Muscle of leg (tissue), 11 donors: Measurements from ENCODE around the gene MISFA. TPM values are rescaled to one million over a fixed set of nuclear protein-coding genes. Genes with fewer than 3 reads are reported as not detected.
A peak's percentile ranks its signal among the peaks of the same experiment; 100 is the strongest.
"Not testable (repeated sequence)": the region's sequence is repeated elsewhere in the genome, so short reads cannot be mapped to it uniquely, and the experiment has no call there.

Experiments
- DNase-seq: peaks from one replicate; pipeline ENCODE4 v3.0.0; 2013
- H3K27ac ChIP-seq: one replicate; pipeline ENCODE4 v1.5.1; 2013; ENCODE audit warnings: mild to moderate bottlenecking, low read length, control low read depth
- H3K27me3 ChIP-seq: one replicate; pipeline ENCODE4 v1.6.1; 2013; ENCODE audit warnings: low read length; ENCODE audit not compliant: control insufficient read depth, insufficient read depth
- H3K36me3 ChIP-seq: one replicate; pipeline ENCODE4 v1.6.1; 2013; ENCODE audit warnings: low read length; ENCODE audit not compliant: control insufficient read depth, insufficient read depth
- H3K4me1 ChIP-seq: one replicate; pipeline ENCODE4 v1.6.1; 2013; ENCODE audit warnings: low read length; ENCODE audit not compliant: control insufficient read depth, insufficient read depth
- H3K4me3 ChIP-seq: one replicate; pipeline ENCODE4 v1.5.1; 2013; ENCODE audit warnings: low read length, control low read depth
- H3K9me3 ChIP-seq: replicated peaks from 2 replicates; pipeline ENCODE4 v1.6.1; 2013; ENCODE audit warnings: low read depth, low read length; ENCODE audit not compliant: control insufficient read depth
- WGBS: methylation state at CpG from one replicate; pipeline ENCODE4 v1.1.5; 2013; ENCODE audit warnings: missing lambda C conversion rate; ENCODE audit not compliant: insufficient coverage; 5-methylcytosine and 5-hydroxymethylcytosine counted together
- polyA plus RNA-seq, 8 donors: library from polyadenylated mRNA; unstranded; fragments of 120-200 nt; gene quantifications; one replicate each; pipeline versions ENCODE4 v1.2.1 to v1.2.3, GENCODE V29; 2013; ENCODE audit warnings: inconsistent platforms in 1 of 8, low replicate concordance in 1 of 8; ENCODE audit not compliant: insufficient read length in 8 of 8, insufficient read depth in 1 of 8
- total RNA-seq: library from RNA; stranded (reverse); fragments of 120-200 nt; gene quantifications from one replicate; pipeline ENCODE4 v1.2.4, GENCODE V29; 2013

Gene MISFA
- total and polyA plus RNA-seq, 9 donors, result 3.1 to 7.1 (median 4.3) TPM

DNA sequence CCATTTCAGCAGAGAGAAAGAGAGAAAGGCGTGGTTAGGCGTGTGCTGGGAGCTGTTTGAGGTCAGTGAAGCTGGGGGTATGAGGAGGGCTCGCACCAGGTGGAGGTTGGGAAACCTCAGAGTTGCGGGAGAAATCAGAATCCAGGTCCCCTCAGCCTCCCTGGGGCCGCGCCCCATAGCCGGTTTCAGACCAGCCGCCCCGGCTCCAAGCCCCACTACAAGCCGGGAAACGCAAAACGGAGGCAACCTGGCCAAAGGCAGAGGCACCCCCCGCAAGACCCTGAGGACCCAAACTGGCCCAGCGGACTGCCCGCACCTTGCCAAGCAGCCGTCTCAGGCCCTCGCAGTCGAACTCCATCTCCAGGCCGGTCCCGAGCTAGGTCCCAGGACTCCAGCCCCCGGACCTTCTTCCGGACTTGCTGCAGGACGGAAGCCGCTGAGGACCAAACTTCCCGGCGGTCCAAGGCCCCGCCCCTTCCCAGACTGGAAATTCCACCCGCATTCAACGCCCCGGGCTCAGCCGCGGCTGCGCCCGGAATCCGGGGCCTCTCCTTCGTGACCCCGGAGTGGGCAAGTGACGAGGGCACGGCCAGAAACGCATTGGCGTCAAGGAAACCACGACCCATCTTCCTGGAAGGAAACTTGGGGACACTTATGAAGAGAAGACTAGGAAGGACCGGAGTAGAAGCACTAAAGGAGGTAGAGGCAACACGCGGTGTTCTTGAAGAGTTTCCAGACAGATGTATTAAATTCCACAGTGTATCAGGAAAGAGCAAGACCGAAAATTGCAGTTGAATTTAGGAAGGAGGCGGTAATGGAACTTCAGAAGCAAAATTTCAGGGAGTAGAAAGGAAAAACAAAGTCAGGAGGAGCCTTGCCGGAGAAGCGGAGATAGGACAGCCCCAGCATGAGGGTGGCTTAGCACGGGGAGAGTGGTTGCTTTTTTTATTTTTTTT, 11.0 kb upstream of the MISFA start, which contains the start of gene UEVLD:
TSS of gene UEVLD (minus strand) at position 438 of the 956 bp plus-strand sequence. CDS start at position 358, 80 bp downstream.
- no peaks in the 10 kb centered on the region for H3K36me3 ChIP-seq
- H3K9me3 ChIP-seq, result no peaks in the 10 kb centered on the region
- H3K4me1 ChIP-seq, result peaks cover 19% of the 10 kb centered on the region
- H3K27ac ChIP-seq, result peak within 1 kb of the TSS; percentile 87
- H3K4me3 ChIP-seq, result peak within 1 kb of the TSS; percentile 97
- no peaks in the 10 kb centered on the region for H3K27me3 ChIP-seq
- WGBS, result 0% methylated on average over 48 of the region's 50 CpGs
- peak; percentile 96 for DNase-seq

DNA sequence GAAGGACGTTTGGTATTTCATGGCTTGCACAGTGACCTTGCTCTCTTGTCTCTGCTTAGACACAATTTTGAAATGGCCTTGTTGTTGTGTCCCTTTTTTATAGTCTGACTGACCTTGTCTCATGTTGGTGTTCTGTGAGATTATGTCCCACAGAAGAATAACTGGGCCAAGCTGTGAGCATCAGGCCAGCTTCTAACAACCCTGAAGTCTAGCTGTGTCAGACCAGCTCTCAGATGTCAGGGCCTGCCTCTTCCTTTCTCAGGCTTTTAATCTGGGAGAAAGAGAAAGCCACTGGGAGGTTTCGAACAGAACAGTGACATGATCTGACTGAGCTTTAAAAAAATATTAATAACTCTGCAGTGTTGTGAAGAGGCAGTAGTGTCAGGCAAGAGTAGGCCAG, 9.0 kb upstream of the MISFA start:
- Histone ChIP-seq H3K27ac (no peak overlapping the region), H3K4me3 (no peak overlapping the region)
- no peak for DNase-seq

DNA sequence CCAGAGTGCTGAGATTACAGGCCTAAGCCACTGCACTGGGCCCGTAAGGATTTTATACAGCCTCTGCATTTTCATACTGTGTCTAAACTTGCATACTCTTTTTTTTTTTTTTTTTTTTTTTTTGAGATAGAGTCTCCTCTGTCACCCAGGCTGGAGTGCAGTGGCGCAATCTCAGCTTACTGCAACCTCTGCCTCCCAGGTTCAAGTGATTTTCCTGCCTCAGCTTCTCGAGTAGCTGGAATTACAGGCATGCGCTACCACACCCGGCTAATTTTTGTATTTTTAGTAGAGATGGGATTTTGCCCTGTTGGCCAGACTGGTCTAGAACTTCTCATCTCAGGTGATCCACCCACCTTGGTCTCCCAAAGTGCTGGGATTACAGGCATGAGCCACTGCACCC, 5.5 kb upstream of the MISFA start:
- H3K27me3 ChIP-seq, H3K27ac ChIP-seq, DNase-seq, H3K4me3 ChIP-seq, H3K9me3 ChIP-seq: not testable (repeated sequence)
- peaks cover 14% of the 10 kb centered on the region for H3K4me1 ChIP-seq
- WGBS, result no CpG with 5 or more reads among the region's 5 CpGs
- H3K36me3 ChIP-seq, result peaks cover 14% of the 10 kb centered on the region

More for the DNA sequence above, 9.0 kb upstream of the MISFA start:
- Histone ChIP-seq H3K36me3 (peaks cover 6% of the 10 kb centered on the region), H3K9me3 (no peaks in the 10 kb centered on the region), H3K27me3 (no peaks in the 10 kb centered on the region), H3K4me1 (peaks cover 19% of the 10 kb centered on the region)
- 71% methylated on average over 1 of the region's 2 CpGs for WGBS

DNA sequence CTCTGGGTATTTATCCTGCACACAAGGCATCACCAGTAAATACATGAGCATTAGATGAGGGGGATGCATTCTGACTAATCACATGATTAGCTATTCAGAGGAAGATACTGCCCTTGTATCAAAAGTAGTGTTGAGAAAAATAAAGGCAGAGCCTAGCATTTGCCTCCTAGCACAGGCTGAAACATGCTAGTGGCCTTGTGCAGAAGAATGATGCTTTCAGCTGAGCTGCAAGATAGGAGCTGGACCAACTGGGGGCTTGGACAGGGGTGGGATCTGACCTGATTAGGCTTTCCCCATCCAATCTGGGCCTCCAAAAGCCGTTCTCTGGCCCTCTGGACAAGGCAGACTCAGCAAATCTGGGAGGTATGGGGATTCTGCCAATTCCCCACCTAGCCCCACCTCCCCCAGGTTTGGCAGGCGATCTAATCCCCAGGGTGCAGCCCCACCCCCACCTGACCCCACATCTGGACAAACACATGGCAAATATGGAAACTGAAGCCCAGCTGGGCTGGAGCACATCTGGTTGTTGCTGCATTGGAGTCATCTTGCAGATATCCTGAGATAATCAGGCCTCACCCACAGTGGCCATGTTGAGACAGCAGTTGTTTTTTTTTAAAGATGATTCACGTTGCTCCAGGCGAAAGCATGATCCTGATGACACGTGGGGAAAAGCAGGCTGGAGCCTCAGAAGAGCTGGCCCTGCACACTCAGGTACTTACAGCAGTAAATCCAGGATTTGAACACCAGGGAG, 4.4 kb upstream of the MISFA start:
- H3K9me3 ChIP-seq, result no peaks in the 10 kb centered on the region
- peak; percentile 10 for DNase-seq

DNA sequence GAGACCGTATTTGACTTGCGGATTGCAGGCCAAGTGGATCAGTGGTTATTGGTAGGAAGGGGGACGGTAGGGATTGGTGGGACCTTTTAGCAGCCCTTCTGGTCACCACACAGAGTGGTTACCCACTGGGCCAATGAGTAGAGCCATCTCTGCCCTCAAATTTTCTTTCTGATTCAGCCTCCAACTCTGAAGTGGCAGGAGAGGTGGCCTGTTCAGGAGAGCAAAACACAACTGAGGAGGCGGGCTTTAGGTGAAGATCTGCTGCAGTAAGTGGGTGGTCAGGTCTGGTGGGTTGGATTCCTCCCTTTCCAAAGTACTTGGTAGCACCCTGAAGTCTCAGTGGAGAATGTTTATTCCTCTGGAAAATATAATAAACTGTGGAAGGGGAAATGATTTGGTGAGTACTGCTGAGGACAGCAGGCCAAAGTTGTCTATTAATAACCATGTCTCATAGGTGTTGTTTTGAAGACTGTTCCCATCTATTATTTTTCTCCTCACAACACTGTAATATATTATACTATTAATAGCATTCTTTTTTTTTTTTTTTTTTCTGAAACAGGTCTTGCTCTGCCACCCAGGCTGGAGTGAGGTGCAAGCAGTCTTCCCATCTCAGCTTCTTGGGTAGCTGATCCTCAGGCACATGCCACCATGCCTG, 1.5 kb downstream of the MISFA start:
- DNase-seq, result no peak
- Histone ChIP-seq H3K9me3 (no peaks in the 10 kb centered on the region), H3K4me3 (no peak overlapping the region), H3K4me1 (no peaks in the 10 kb centered on the region), H3K36me3 (peaks cover 15% of the 10 kb centered on the region), H3K27ac (no peak overlapping the region), H3K27me3 (no peaks in the 10 kb centered on the region)
- WGBS, result 100% methylated on average over 1 of the region's 4 CpGs

More for the DNA sequence above, 4.4 kb upstream of the MISFA start:
- H3K4me3 ChIP-seq, result no peak overlapping the region
- no peak overlapping the region for H3K27ac ChIP-seq
- H3K36me3 ChIP-seq, result peaks cover 14% of the 10 kb centered on the region
- H3K4me1 ChIP-seq, result peaks cover 4% of the 10 kb centered on the region
- H3K27me3 ChIP-seq, result no peaks in the 10 kb centered on the region
- WGBS, result 40% methylated on average over 3 of the region's 5 CpGs

DNA sequence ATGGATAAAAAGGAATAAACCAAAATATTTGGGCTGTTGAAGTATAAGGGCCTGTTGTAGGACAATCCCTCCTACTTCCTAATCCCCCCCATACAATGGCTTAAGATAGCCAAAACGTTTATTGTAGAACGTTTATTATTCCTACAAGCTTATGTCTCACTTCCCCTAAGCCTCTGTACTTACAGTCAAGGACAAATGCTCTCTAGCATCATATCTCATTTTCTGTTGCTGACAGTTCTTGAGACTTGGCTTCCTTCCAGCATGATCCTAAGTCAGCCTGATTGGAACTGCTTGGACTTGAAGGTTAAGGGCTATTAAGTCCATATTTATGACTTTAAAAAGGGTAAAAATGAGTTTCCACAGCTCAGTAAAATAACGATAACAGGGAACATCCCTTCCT, 8.8 kb downstream of the MISFA start:
- 62% methylated on average over 2 of the region's 3 CpGs for WGBS

DNA sequence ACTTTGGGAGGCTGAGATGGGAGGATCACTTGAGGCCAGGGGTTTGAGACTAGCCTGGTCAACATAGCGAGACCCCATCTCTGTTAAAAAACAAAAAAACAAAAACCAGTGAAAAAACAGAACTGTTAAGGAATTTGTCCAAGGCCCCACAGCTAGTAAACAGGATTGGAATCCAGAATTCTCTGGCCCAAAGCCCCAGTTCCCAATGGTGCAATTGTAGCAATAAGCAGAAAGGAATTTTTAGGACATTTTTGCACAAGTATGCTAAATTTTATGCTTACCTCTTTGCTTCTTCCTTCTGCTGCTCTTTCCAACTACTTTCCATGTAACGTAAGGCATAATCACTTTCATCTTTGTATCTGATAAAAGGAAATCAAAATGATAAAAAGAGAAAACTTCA, 11.6 kb downstream of the MISFA start:
- no peak for DNase-seq
- H3K27ac ChIP-seq, result no peak overlapping the region
- no peak overlapping the region for H3K4me3 ChIP-seq
- no peaks in the 10 kb centered on the region for H3K9me3 ChIP-seq
- peaks cover 52% of the 10 kb centered on the region for H3K36me3 ChIP-seq
- no peaks in the 10 kb centered on the region for H3K27me3 ChIP-seq
- WGBS, result no CpG with 5 or more reads among the region's 2 CpGs
- H3K4me1 ChIP-seq, result no peaks in the 10 kb centered on the region

More for the DNA sequence above, 8.8 kb downstream of the MISFA start:
- DNase-seq, result no peak
- H3K4me1 ChIP-seq, result no peaks in the 10 kb centered on the region
- H3K9me3 ChIP-seq, result no peaks in the 10 kb centered on the region
- peaks cover 36% of the 10 kb centered on the region for H3K36me3 ChIP-seq
- no peak overlapping the region for H3K4me3 ChIP-seq
- no peak overlapping the region for H3K27ac ChIP-seq
- H3K27me3 ChIP-seq, result no peaks in the 10 kb centered on the region

DNA sequence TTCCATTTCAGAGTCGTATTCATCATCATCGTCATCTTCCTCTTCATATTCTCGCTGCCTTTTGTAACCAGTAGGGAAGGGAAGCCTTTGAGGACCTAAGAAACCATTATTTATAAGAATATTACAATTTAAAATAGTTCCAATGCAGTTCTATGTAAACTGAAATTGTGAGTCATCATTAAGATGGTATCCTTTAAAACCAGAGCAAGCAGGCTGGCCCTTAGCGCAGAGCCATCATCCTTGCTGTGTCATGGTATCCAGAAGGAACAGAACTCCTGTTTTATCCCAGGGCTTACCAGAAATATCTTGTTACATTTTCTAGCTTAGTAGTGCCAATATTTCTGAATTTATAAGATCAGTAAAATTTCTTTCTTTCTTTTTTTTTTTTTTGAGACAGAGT, 12.8 kb downstream of the MISFA start:
- no peaks in the 10 kb centered on the region for H3K27me3 ChIP-seq
- H3K36me3 ChIP-seq, result peaks cover 46% of the 10 kb centered on the region
- whole genome bisulfite sequencing, result no CpG with 5 or more reads among the region's 4 CpGs
- no peak overlapping the region for H3K4me3 ChIP-seq
- H3K9me3 ChIP-seq, result no peaks in the 10 kb centered on the region
- no peak overlapping the region for H3K27ac ChIP-seq
- no peaks in the 10 kb centered on the region for H3K4me1 ChIP-seq
- no peak for DNase-seq

DNA sequence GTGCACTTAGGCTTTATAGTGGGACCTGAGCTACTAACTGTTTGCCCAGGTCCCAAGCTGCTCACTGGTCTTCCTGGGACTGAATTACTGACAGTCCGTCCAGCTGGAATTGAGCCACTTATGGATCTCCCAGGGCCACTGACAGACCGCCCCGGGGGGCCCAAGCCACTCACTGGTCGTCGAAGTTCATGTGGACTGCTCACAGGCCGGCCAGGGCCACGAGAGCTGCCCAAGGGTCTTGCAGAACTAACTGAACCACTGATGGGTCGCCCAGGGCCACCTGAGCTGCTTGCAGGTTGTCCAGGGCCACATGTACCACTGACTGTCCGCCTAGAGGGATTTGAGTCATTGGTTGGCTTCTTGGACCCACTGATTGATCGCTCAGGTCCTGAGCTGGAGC, 15.1 kb downstream of the MISFA start:
- H3K27ac ChIP-seq, result no peak overlapping the region
- no peaks in the 10 kb centered on the region for H3K27me3 ChIP-seq
- WGBS, result 90% methylated on average over 10 of the region's 10 CpGs
- no peaks in the 10 kb centered on the region for H3K9me3 ChIP-seq
- no peak for DNase-seq
- H3K4me3 ChIP-seq, result no peak overlapping the region
- H3K36me3 ChIP-seq, result peaks cover 42% of the 10 kb centered on the region
- H3K4me1 ChIP-seq, result no peaks in the 10 kb centered on the region
